Osteoblast (primary cell): ENCODE measurements around the gene DLX3. TPM values are rescaled to one million over a fixed set of nuclear protein-coding genes. Genes with fewer than 3 reads are reported as not detected.
A peak's percentile ranks its signal among the peaks of the same experiment; 100 is the strongest.

Experiments used
- DNase-seq: peaks from one replicate; pipeline ENCODE4 v3.0.0; 2011; ENCODE audit warnings: low spot score, mixed read lengths; ENCODE audit not compliant: insufficient read length; ENCODE audit errors: missing footprints
- H2AFZ ChIP-seq: 2 replicates; pipeline ENCODE4 v1.6.0; 2011; ENCODE audit warnings: mild to moderate bottlenecking, low read length
- H3K27ac ChIP-seq: 2 replicates; pipeline ENCODE4 v1.5.1; 2011; ENCODE audit warnings: mild to moderate bottlenecking, low read depth, low read length, moderate library complexity
- H3K27me3 ChIP-seq: 2 replicates; pipeline ENCODE4 v1.6.0; 2012; ENCODE audit warnings: mild to moderate bottlenecking, control low read depth, inconsistent platforms, low read length, moderate library complexity; ENCODE audit not compliant: insufficient read depth
- H3K36me3 ChIP-seq: 2 replicates; pipeline ENCODE4 v1.5.1; 2011; ENCODE audit warnings: mild to moderate bottlenecking, low read length, control low read depth, moderate library complexity; ENCODE audit not compliant: insufficient read depth
- H3K4me1 ChIP-seq: 2 replicates; pipeline ENCODE4 v1.5.1; 2011; ENCODE audit warnings: mild to moderate bottlenecking, low read length, control low read depth, moderate library complexity; ENCODE audit not compliant: insufficient read depth
- H3K4me2 ChIP-seq: 2 replicates; pipeline ENCODE4 v1.6.0; 2011; ENCODE audit warnings: mild to moderate bottlenecking, low read length; ENCODE audit not compliant: insufficient read depth
- H3K4me3 ChIP-seq: fragments of 200-600 bp; sonication (generic); 3 replicates; pipeline ENCODE4 v1.5.1; 2012; ENCODE audit warnings: mild to moderate bottlenecking, low read length, inconsistent platforms; ENCODE audit not compliant: insufficient read depth
- H3K79me2 ChIP-seq: 2 replicates; pipeline ENCODE4 v1.6.0; 2012; ENCODE audit warnings: mild to moderate bottlenecking, low read length, control low read depth, inconsistent platforms; ENCODE audit not compliant: insufficient read depth
- H3K9me3 ChIP-seq: 2 replicates; pipeline ENCODE4 v1.5.1; 2011; ENCODE audit warnings: low read depth, low read length, control low read depth
- H4K20me1 ChIP-seq: 2 replicates; pipeline ENCODE4 v1.6.0; 2012; ENCODE audit warnings: mild to moderate bottlenecking, low read length, control low read depth; ENCODE audit not compliant: insufficient read depth
- total RNA-seq: library from RNA; depleted of rRNA; stranded (reverse); fragments of >200 nt; gene quantifications from 2 replicates; pipeline ENCODE4 v1.2.3, GENCODE V29; 2012
- TF ChIP-seq, protein P1 (sequence below): IDR thresholded peaks from 2 replicates; pipeline ENCODE4 v1.5.1; 2011; ENCODE audit warnings: mild to moderate bottlenecking, low read depth, low read length, moderate library complexity; ENCODE audit errors: extremely low read depth

DLX3 gene
- total RNA-seq, 1 donor, result 1.1 TPM

DNA sequence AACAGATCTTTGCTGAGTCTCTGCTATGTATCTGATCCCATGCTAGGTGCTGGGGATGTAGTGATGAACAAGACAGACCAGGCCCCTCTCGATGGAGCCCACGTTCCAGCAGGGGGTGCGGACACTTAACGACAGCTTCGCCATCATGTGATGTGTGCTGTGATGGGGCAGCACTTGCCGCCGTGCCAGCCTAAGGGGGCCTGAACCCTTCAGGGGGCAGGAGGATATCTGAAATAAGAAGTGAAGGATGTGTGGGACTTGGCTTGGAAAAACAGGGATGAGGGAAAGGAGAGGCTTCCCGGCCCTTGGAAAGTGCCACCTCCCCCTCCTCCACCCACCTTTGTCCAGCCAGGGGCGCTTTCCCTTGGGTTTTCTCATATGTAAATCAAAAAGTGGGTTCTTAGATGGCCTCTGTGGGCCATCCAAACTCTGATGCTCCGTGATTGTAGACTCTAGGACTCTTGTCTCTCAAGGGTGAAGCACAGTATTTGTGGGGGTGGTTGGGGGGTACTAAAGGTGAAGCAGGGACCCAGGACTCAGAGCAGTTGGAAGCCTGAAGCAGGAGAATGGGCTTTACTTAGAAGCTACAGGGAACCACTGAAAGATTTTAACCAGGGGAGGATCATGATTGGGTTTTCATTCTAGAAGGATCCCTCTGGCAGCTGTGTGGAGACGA is 4.0 kb upstream of the DLX3 start:
- Histone ChIP-seq H3K36me3 (no peaks in the 10 kb centered on the region), H3K4me3 (no peak overlapping the region), H4K20me1 (peaks cover 6% of the 10 kb centered on the region), H2AFZ (peak overlapping the region; percentile 43), H3K27ac (no peak overlapping the region), H3K9me3 (no peaks in the 10 kb centered on the region), H3K4me1 (peaks cover 23% of the 10 kb centered on the region), H3K4me2 (peak overlapping the region; percentile 50), H3K79me2 (peaks cover 12% of the 10 kb centered on the region), H3K27me3 (peaks cover 45% of the 10 kb centered on the region)
- TF ChIP-seq, protein P1, sequence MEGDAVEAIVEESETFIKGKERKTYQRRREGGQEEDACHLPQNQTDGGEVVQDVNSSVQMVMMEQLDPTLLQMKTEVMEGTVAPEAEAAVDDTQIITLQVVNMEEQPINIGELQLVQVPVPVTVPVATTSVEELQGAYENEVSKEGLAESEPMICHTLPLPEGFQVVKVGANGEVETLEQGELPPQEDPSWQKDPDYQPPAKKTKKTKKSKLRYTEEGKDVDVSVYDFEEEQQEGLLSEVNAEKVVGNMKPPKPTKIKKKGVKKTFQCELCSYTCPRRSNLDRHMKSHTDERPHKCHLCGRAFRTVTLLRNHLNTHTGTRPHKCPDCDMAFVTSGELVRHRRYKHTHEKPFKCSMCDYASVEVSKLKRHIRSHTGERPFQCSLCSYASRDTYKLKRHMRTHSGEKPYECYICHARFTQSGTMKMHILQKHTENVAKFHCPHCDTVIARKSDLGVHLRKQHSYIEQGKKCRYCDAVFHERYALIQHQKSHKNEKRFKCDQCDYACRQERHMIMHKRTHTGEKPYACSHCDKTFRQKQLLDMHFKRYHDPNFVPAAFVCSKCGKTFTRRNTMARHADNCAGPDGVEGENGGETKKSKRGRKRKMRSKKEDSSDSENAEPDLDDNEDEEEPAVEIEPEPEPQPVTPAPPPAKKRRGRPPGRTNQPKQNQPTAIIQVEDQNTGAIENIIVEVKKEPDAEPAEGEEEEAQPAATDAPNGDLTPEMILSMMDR, result no peak
- DNase-seq, result peak; percentile 21

GRCh38 chr17:49997773-49998703 is 3.0 kb upstream of the DLX3 start:
- no peak overlapping the region for H3K27ac ChIP-seq
- H4K20me1 ChIP-seq, result peaks cover 7% of the 10 kb centered on the region
- peak overlapping the region; percentile 50 for H3K4me2 ChIP-seq
- peaks cover 26% of the 10 kb centered on the region for H3K4me1 ChIP-seq
- peak; percentile 96 for DNase-seq
- H3K27me3 ChIP-seq, result peaks cover 43% of the 10 kb centered on the region
- H3K36me3 ChIP-seq, result no peaks in the 10 kb centered on the region
- H3K4me3 ChIP-seq, result no peak overlapping the region
- H3K9me3 ChIP-seq, result no peaks in the 10 kb centered on the region
- TF ChIP-seq, protein P1, result peak; percentile 93
- peaks cover 15% of the 10 kb centered on the region for H3K79me2 ChIP-seq
- peak overlapping the region; percentile 43 for H2AFZ ChIP-seq

GRCh38 chr17:49997301-49997650 is 2.3 kb upstream of the DLX3 start:
- Histone ChIP-seq H3K27me3 (peaks cover 38% of the 10 kb centered on the region), H3K36me3 (no peaks in the 10 kb centered on the region), H2AFZ (peak overlapping the region; percentile 93), H3K79me2 (peaks cover 21% of the 10 kb centered on the region), H3K4me2 (peak overlapping the region; percentile 94), H3K4me1 (peaks cover 32% of the 10 kb centered on the region), H3K27ac (no peak overlapping the region), H3K9me3 (no peaks in the 10 kb centered on the region), H3K4me3 (peak overlapping the region; percentile 77), H4K20me1 (peaks cover 12% of the 10 kb centered on the region)
- no peak for DNase-seq
- TF ChIP-seq, protein P1, result no peak
